GM21529 (cell line): Measurements from ENCODE around the gene TXNRD2.
"Not testable (repeated sequence)": the region's sequence is repeated elsewhere in the genome, so short reads cannot be mapped to it uniquely, and the experiment has no call there.

ENCODE experiments used
- ATAC-seq: cut with Tn5 transposase; IDR thresholded peaks from one replicate; pipeline ENCODE4 v1.9.1; 2021; ENCODE audit not compliant: unreplicated experiment

The TXNRD2 gene

GRCh38 chr22:19849835-19850762 lies 91.5 kb downstream of the TXNRD2 start:
- ATAC-seq: no peak

GRCh38 chr22:19848298-19849224 lies 93.1 kb downstream of the TXNRD2 start:
- ATAC-seq: no peak

GRCh38 chr22:19847345-19847632 lies 94.3 kb downstream of the TXNRD2 start:
- ATAC-seq: no peak

GRCh38 chr22:19846620-19847344 lies 94.8 kb downstream of the TXNRD2 start:
- ATAC-seq: no peak

GRCh38 chr22:19845054-19845722 lies 96.4 kb downstream of the TXNRD2 start:
- ATAC-seq: no peak

GRCh38 chr22:19844377-19845053 lies 97.1 kb downstream of the TXNRD2 start:
- ATAC-seq: no peak

- ATAC-seq: no peak
These were observed 97.7 kb downstream of the TXNRD2 start for GRCh38 chr22:19843857-19844376.

GRCh38 chr22:19843107-19843856 lies 98.3 kb downstream of the TXNRD2 start:
- no peak for ATAC-seq

GRCh38 chr22:19842393-19843106 lies 99.1 kb downstream of the TXNRD2 start:
- no peak for ATAC-seq

- no peak for ATAC-seq
These were observed 99.8 kb downstream of the TXNRD2 start for GRCh38 chr22:19841641-19842392.

GRCh38 chr22:19840955-19841640 lies 100.5 kb downstream of the TXNRD2 start:
- no peak for ATAC-seq

GRCh38 chr22:19840059-19840458 lies 101.6 kb downstream of the TXNRD2 start:
- no peak for ATAC-seq

GRCh38 chr22:19837915-19838314 lies 103.7 kb downstream of the TXNRD2 start:
- ATAC-seq: no peak

- ATAC-seq: no peak
These were observed 105.1 kb downstream of the TXNRD2 start for GRCh38 chr22:19836512-19836911.

GRCh38 chr22:19834599-19834998 lies 107.0 kb downstream of the TXNRD2 start:
- ATAC-seq: no peak

- ATAC-seq: not testable (repeated sequence)
These were observed 108.3 kb downstream of the TXNRD2 start for GRCh38 chr22:19833327-19833726.

GRCh38 chr22:19832476-19833108 lies 109.0 kb downstream of the TXNRD2 start:
- no peak for ATAC-seq
